ENCODE measurements around the gene GM2A.

GM2A gene

GRCh38 chr5:151257731-151258181, 4.8 kb downstream of the GM2A start:
- H3K4me3 ChIP-seq (ENCODE audit: low read length, poor library complexity, severe bottlenecking): no peak overlapping the region
- no peak overlapping the region for H2AFZ ChIP-seq (ENCODE audit: low read length)
- peaks cover 18% of the 10 kb centered on the region for H3K4me1 ChIP-seq (ENCODE audit: insufficient read depth, low read length, poor library complexity, severe bottlenecking)
- H3K9ac ChIP-seq (ENCODE audit: low read depth, low read length, poor library complexity, severe bottlenecking): no peak overlapping the region
- no peaks in the 10 kb centered on the region for H3K79me2 ChIP-seq (ENCODE audit: insufficient read depth, low read length)
- no peaks in the 10 kb centered on the region for H4K20me1 ChIP-seq (ENCODE audit: insufficient read depth, low read length, poor library complexity, severe bottlenecking)
- H3K27me3 ChIP-seq (ENCODE audit: insufficient read depth, low read length, poor library complexity, severe bottlenecking): no peaks in the 10 kb centered on the region
- H3K9me3 ChIP-seq (ENCODE audit: insufficient read depth, low read depth, low read length): no peaks in the 10 kb centered on the region
- no peaks in the 10 kb centered on the region; the same call in 1 of the 2 replicates for H3K36me3 ChIP-seq (ENCODE audit: insufficient read depth, low read length)
- H3F3A ChIP-seq (ENCODE audit: low read depth): no peaks in the 10 kb centered on the region
- no peak overlapping the region for H3K4me2 ChIP-seq (ENCODE audit: low read depth, low read length, poor library complexity, severe bottlenecking)
- H3K9me2 ChIP-seq (replicated peaks; ENCODE audit: low read depth, low read length): no peaks in the 10 kb centered on the region
- TF ChIP-seq CTCF (conservative IDR thresholded peaks at IDR 0.05; ENCODE audit: low read length) (no peak), EZH2phosphoT487 (IDR thresholded peaks at IDR 0.05; ENCODE audit: borderline replicate concordance) (no peak)

- Histone ChIP-seq H3F3A (ENCODE audit: low read depth) (no peaks in the 10 kb centered on the region), H3K9me2 (replicated peaks; ENCODE audit: low read depth, low read length) (no peaks in the 10 kb centered on the region), H3K4me3 (ENCODE audit: low read length, poor library complexity, severe bottlenecking) (no peak overlapping the region), H3K4me2 (ENCODE audit: low read depth, low read length, poor library complexity, severe bottlenecking) (no peak overlapping the region), H3K27me3 (ENCODE audit: insufficient read depth, low read length, poor library complexity, severe bottlenecking) (no peaks in the 10 kb centered on the region), H3K79me2 (ENCODE audit: insufficient read depth, low read length) (no peaks in the 10 kb centered on the region), H4K20me1 (ENCODE audit: insufficient read depth, low read length, poor library complexity, severe bottlenecking) (no peaks in the 10 kb centered on the region), H3K36me3 (ENCODE audit: insufficient read depth, low read length) (no peaks in the 10 kb centered on the region; the same call in 1 of the 2 replicates), H3K9ac (ENCODE audit: low read depth, low read length, poor library complexity, severe bottlenecking) (no peak overlapping the region), H3K4me1 (ENCODE audit: insufficient read depth, low read length, poor library complexity, severe bottlenecking) (peaks cover 16% of the 10 kb centered on the region), H3K9me3 (ENCODE audit: insufficient read depth, low read depth, low read length) (no peaks in the 10 kb centered on the region), H2AFZ (ENCODE audit: low read length) (no peak overlapping the region)
- TF ChIP-seq EZH2phosphoT487 (IDR thresholded peaks at IDR 0.05; ENCODE audit: borderline replicate concordance) (no peak), CTCF (conservative IDR thresholded peaks at IDR 0.05; ENCODE audit: low read length) (no peak)
These were observed 5.2 kb downstream of the GM2A start for GRCh38 chr5:151258201-151258611.

GRCh38 chr5:151258816-151259215, 5.8 kb downstream of the GM2A start:
- no peaks in the 10 kb centered on the region for H3K27me3 ChIP-seq (ENCODE audit: insufficient read depth, low read length, poor library complexity, severe bottlenecking)
- no peak overlapping the region for H2AFZ ChIP-seq (ENCODE audit: low read length)
- TF ChIP-seq CTCF (conservative IDR thresholded peaks at IDR 0.05; ENCODE audit: low read length) (no peak), EZH2phosphoT487 (IDR thresholded peaks at IDR 0.05; ENCODE audit: borderline replicate concordance) (no peak)
- no peaks in the 10 kb centered on the region for H4K20me1 ChIP-seq (ENCODE audit: insufficient read depth, low read length, poor library complexity, severe bottlenecking)
- H3K4me1 ChIP-seq (ENCODE audit: insufficient read depth, low read length, poor library complexity, severe bottlenecking): peaks cover 10% of the 10 kb centered on the region
- no peaks in the 10 kb centered on the region; the same call in 1 of the 2 replicates for H3K36me3 ChIP-seq (ENCODE audit: insufficient read depth, low read length)
- no peak overlapping the region for H3K9ac ChIP-seq (ENCODE audit: low read depth, low read length, poor library complexity, severe bottlenecking)
- H3K9me3 ChIP-seq (ENCODE audit: insufficient read depth, low read depth, low read length): no peaks in the 10 kb centered on the region
- H3K79me2 ChIP-seq (ENCODE audit: insufficient read depth, low read length): no peaks in the 10 kb centered on the region
- H3K4me2 ChIP-seq (ENCODE audit: low read depth, low read length, poor library complexity, severe bottlenecking): no peak overlapping the region
- no peak overlapping the region for H3K4me3 ChIP-seq (ENCODE audit: low read length, poor library complexity, severe bottlenecking)
- H3K9me2 ChIP-seq (replicated peaks; ENCODE audit: low read depth, low read length): no peaks in the 10 kb centered on the region
- H3F3A ChIP-seq (ENCODE audit: low read depth): no peaks in the 10 kb centered on the region
